Glutamatergic neuron (in vitro differentiated cells): ENCODE results near the gene CTDSPL. TPM values are rescaled to one million over a fixed set of nuclear protein-coding genes. Genes with fewer than 3 reads are reported as not detected.

ENCODE experiments used
- DNase-seq: peaks from one replicate; pipeline ENCODE4 v3.0.0; 2022
- H3K27ac Mint-ChIP-seq: one replicate; pipeline ENCODE4 v1.8.0; 2020; ENCODE audit warnings: mild to moderate bottlenecking, mixed read lengths, inconsistent platforms; ENCODE audit not compliant: unreplicated experiment
- H3K27me3 Mint-ChIP-seq: one replicate; pipeline ENCODE4 v1.8.0; 2020; ENCODE audit warnings: mild to moderate bottlenecking, moderate library complexity, mixed read lengths, inconsistent platforms; ENCODE audit not compliant: unreplicated experiment
- H3K36me3 Mint-ChIP-seq: one replicate; pipeline ENCODE4 v1.8.0; 2020; ENCODE audit warnings: mild to moderate bottlenecking, mixed read lengths, inconsistent platforms; ENCODE audit not compliant: unreplicated experiment
- H3K4me1 Mint-ChIP-seq: one replicate; pipeline ENCODE4 v1.8.0; 2020; ENCODE audit warnings: mild to moderate bottlenecking, low read depth, mixed read lengths, inconsistent platforms; ENCODE audit not compliant: unreplicated experiment
- H3K4me3 Mint-ChIP-seq: one replicate; pipeline ENCODE4 v1.8.0; 2020; ENCODE audit warnings: mild to moderate bottlenecking, mixed read lengths, inconsistent platforms; ENCODE audit not compliant: unreplicated experiment
- H3K9me3 Mint-ChIP-seq: one replicate; pipeline ENCODE4 v1.8.0; 2020; ENCODE audit warnings: mild to moderate bottlenecking, moderate library complexity, mixed read lengths, inconsistent platforms; ENCODE audit not compliant: unreplicated experiment
- CTCF ChIP-seq: fragments of 200-600 bp; sonication (generic); IDR thresholded peaks from one replicate; pipeline ENCODE4 v1.5.0; 2021; ENCODE audit not compliant: partially characterized antibody, unreplicated experiment
- total RNA-seq: library from RNA; stranded (reverse); fragmentation: NEBNext Ultra II Directional; extraction: Animal tissue kit (Norgen Biotek cat#: 25700); gene quantifications from one replicate; pipeline ENCODE4 v1.2.1, GENCODE V29; 2021; ENCODE audit not compliant: unreplicated experiment

The CTDSPL gene
- total RNA-seq, 1 donor from 2014 or later: 6.6 TPM

GRCh38 chr3:37916685-37917084, 55.0 kb downstream of the CTDSPL start:
- no peaks in the 10 kb centered on the region for H3K27me3 Mint-ChIP-seq
- H3K27ac Mint-ChIP-seq: no peak overlapping the region
- no peak overlapping the region for H3K4me3 Mint-ChIP-seq
- peaks cover 4% of the 10 kb centered on the region for H3K9me3 Mint-ChIP-seq
- H3K36me3 Mint-ChIP-seq: peaks cover 14% of the 10 kb centered on the region
- TF ChIP-seq CTCF: no peak
- peaks cover 12% of the 10 kb centered on the region for H3K4me1 Mint-ChIP-seq
- no peak for DNase-seq

- peaks cover 4% of the 10 kb centered on the region for H3K9me3 Mint-ChIP-seq
- H3K4me1 Mint-ChIP-seq: peaks cover 18% of the 10 kb centered on the region
- no peak for DNase-seq
- H3K27me3 Mint-ChIP-seq: peaks cover 1% of the 10 kb centered on the region
- H3K4me3 Mint-ChIP-seq: no peak overlapping the region
- no peak overlapping the region for H3K27ac Mint-ChIP-seq
- peaks cover 14% of the 10 kb centered on the region for H3K36me3 Mint-ChIP-seq
- no peak for TF ChIP-seq CTCF
Measured at GRCh38 chr3:37918627-37919026, 56.9 kb downstream of the CTDSPL start.

DNA sequence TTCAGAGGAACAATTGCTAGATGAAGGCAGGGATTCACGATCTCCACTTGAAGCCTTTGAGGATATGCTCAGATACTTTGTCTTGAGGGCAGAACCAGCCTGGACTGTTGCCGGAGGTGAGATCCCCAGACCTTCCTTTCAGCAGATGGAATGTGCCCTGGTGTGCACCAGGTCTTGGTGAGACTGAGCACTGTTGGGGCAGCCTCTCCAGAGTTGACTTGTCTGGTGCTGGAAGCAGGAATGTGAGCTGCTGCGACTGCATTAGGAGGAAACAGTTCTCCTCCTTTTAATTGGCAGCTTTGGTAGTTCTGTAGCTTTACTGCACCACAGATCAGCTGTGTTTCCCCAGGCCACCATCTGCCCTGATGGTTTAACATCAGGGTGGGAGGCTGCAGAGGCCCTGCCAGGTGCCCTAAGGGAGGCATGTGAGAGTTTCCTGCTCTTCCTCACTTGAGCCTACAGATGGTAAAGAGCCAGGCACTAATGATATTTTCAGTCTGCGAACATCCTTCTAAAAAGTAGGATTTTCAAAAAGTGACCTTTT, 58.5 kb downstream of the CTDSPL start:
- Mint-ChIP-seq H3K27me3 (peaks cover 1% of the 10 kb centered on the region), H3K4me1 (peaks cover 18% of the 10 kb centered on the region), H3K9me3 (peaks cover 6% of the 10 kb centered on the region), H3K27ac (no peak overlapping the region), H3K4me3 (no peak overlapping the region), H3K36me3 (peaks cover 4% of the 10 kb centered on the region)
- TF ChIP-seq CTCF: no peak
- DNase-seq: no peak

GRCh38 chr3:37921025-37921424, 59.3 kb downstream of the CTDSPL start:
- Mint-ChIP-seq H3K27me3 (peaks cover 1% of the 10 kb centered on the region), H3K9me3 (peaks cover 4% of the 10 kb centered on the region), H3K4me1 (peaks cover 18% of the 10 kb centered on the region), H3K36me3 (no peaks in the 10 kb centered on the region), H3K27ac (no peak overlapping the region), H3K4me3 (no peak overlapping the region)
- no peak for TF ChIP-seq CTCF
- no peak for DNase-seq

DNA sequence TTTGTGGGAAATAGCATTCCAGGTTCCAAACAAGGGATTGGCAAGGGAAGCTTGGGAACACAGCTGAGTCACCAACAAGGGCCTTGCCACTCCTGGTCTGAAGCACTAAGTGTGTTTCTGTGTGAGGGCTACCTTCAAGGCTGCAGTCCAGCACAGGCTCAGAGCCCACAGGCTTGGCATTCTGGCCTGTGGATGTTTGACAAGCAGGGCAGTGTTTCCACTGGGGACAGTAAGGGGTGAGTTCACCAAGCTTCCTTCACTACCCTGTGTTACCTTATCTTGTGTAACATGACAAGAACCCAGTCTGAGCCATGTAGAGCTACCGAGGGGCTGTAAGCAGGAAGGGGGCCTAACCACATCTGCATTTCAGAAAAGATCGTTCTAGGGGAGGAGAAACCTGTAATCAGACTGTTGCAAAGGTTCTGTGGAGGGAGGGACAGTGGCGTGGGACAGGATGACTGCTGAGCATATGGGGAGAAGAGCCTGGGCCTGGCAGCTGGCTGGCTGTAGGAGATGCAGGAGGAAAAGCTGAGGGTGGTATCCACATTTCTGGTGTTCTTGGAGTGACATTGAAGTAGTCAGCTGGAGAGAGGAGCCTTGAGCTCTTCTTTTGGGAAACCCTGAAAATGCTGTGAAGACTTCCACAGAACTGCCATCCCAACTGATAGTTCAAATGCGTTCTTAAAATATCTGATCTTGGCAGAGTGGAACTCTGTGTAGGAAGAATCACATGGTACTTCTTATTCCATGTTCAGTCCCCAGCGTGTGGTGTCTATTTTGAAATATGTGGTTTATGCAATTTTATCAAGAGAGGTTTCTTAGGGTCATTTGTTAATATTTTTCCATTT, 61.3 kb downstream of the CTDSPL start:
- no peak for TF ChIP-seq CTCF
- H3K4me3 Mint-ChIP-seq: no peak overlapping the region
- no peaks in the 10 kb centered on the region for H3K36me3 Mint-ChIP-seq
- peaks cover 4% of the 10 kb centered on the region for H3K27me3 Mint-ChIP-seq
- DNase-seq: no peak
- H3K27ac Mint-ChIP-seq: no peak overlapping the region
- H3K4me1 Mint-ChIP-seq: peaks cover 18% of the 10 kb centered on the region
- H3K9me3 Mint-ChIP-seq: peaks cover 4% of the 10 kb centered on the region
